Measurements from ENCODE around the gene XCR1.
"Not testable (repeated sequence)": the region's sequence is repeated elsewhere in the genome, so short reads cannot be mapped to it uniquely, and the experiment has no call there.

Gene XCR1

GRCh38 chr3:46003706-46004105 is 23.6 kb downstream of the XCR1 start:
- DNase-seq (ENCODE audit: low spot score): not testable (repeated sequence)

GRCh38 chr3:46001178-46001577 is 26.1 kb downstream of the XCR1 start:
- DNase-seq (ENCODE audit: low spot score): no peak

- DNase-seq (ENCODE audit: low spot score): no peak
Observed at GRCh38 chr3:45997942-45998341, 29.3 kb downstream of the XCR1 start.

- DNase-seq (ENCODE audit: low spot score): not testable (repeated sequence)
Observed at GRCh38 chr3:45997499-45997898, 29.8 kb downstream of the XCR1 start.

GRCh38 chr3:45995236-45996192 is 31.8 kb downstream of the XCR1 start, which contains the start of gene FYCO1:
Gene FYCO1, minus strand, starts transcription at chr3:45995824. Its CDS starts 10,914 bp downstream, at chr3:45984910.
- DNase-seq (ENCODE audit: low spot score): peak; percentile 87

GRCh38 chr3:45994419-45995235 is 32.7 kb downstream of the XCR1 start:
- peak; percentile 52 for DNase-seq (ENCODE audit: low spot score)

- peak; percentile 71 for DNase-seq (ENCODE audit: low spot score)
Observed at GRCh38 chr3:45993421-45994027, 33.8 kb downstream of the XCR1 start.

DNA sequence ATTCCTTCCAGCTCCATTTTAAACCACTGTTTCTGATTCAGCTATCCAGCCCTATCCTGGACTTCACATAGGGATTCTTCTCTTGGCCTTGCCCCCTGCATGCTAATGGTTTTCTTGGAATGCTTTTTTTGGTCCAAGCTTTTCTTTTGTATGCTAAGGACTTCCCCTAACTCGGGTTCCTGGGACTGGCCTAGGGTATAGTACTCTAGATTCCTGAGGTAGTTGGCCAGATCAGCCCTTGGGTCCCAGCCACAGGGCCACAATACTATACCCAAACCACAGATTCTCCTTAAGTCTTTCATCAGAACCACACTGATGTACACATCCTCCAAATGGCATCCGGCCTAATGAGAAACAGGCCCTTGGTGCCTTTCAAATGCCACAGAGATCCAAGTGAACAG is 34.5 kb downstream of the XCR1 start:
- DNase-seq (ENCODE audit: low spot score): peak; percentile 16

- no peak for DNase-seq (ENCODE audit: low spot score)
Observed at GRCh38 chr3:45992133-45992729, 35.1 kb downstream of the XCR1 start.

DNA sequence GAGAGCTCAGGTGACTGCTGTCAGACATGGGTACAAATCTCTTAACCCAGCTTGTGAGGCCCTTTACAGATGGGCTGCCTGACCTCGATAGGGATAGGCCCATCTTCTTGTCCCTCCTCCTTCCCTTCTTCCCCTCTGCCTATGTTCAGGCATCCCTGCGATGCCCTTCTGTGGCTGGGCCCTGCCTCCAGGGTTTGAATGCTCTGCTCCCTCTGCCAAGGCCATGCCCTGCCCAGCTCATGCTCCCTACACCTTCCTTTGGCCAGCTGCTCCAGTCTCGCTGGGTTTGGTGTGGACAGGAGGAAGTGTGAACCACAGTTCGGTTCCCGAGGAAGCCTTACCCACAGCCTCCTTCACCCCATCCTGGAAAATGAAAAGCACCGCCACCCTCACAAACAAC is 35.9 kb downstream of the XCR1 start:
- no peak for DNase-seq (ENCODE audit: low spot score)

DNA sequence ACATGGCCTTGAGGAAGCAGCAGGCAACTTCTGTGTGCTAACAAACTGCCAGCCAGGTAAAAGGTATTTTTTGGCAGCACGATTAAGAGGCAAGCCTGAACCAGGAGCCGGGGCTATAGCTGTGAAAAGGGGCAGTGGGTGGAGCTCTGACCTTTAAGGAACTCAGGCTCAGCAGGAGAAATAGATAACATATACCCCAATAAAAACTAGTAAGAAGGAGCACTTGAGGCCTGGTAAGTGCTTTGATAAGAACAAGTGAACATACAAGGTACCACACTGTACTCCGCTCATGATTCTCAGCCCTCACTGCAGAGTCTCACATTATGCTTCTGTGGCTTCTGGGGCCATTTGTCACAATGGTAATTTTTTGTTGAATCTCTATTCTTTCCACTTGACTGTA is 37.1 kb downstream of the XCR1 start:
- no peak for DNase-seq (ENCODE audit: low spot score)

GRCh38 chr3:45988804-45989203 is 38.5 kb downstream of the XCR1 start:
- peak; percentile 26 for DNase-seq (ENCODE audit: low spot score)

GRCh38 chr3:45988362-45988761 is 38.9 kb downstream of the XCR1 start:
- DNase-seq (ENCODE audit: low spot score): no peak

DNA sequence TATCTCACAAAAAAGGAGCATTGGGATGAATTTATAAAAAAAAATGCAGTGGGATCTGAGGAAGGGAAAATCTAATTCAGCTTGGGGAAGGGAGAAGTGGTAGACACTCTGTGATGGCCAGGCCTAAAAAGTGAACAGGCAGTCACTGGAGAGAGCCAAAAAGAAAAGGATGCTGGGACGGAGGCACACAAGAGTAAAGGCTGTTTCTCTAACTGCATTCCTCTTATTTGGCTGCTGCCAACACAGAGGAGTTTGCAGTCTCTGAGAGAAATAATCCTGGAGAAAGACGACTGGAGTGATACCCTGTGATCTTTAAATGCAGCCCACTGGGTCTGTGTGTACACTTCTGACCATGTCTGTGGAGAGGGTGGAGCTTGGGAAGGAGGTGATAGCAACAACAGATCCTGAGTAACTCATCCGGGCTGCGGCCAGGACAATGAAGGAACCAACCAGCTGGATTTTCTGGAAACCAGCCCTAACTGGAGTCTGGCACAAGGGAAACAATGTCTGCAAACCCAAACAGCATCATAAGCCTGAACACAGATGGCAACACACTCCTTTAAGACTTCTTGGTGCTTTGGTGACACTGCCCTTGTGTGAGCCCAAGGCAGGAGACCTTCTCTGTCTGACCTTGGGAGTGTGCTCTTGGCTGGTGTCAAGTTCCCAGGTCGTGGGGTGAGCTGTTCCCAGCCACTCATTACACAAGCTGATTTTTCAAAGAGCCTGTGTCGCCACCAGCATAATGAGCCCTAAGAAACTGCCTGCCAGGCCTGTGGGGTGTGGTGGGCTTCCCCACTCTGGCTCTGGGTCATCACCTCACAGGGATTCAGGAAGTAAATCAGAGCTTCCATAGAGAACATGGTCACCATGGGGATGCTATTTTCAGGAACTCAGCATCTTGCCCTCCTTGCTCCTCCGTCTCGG is 39.7 kb downstream of the XCR1 start:
- DNase-seq (ENCODE audit: low spot score): no peak

GRCh38 chr3:45986303-45986982 is 40.8 kb downstream of the XCR1 start:
- no peak for DNase-seq (ENCODE audit: low spot score)

- DNase-seq (ENCODE audit: low spot score): no peak
Observed at GRCh38 chr3:45985532-45986302, 41.6 kb downstream of the XCR1 start.

DNA sequence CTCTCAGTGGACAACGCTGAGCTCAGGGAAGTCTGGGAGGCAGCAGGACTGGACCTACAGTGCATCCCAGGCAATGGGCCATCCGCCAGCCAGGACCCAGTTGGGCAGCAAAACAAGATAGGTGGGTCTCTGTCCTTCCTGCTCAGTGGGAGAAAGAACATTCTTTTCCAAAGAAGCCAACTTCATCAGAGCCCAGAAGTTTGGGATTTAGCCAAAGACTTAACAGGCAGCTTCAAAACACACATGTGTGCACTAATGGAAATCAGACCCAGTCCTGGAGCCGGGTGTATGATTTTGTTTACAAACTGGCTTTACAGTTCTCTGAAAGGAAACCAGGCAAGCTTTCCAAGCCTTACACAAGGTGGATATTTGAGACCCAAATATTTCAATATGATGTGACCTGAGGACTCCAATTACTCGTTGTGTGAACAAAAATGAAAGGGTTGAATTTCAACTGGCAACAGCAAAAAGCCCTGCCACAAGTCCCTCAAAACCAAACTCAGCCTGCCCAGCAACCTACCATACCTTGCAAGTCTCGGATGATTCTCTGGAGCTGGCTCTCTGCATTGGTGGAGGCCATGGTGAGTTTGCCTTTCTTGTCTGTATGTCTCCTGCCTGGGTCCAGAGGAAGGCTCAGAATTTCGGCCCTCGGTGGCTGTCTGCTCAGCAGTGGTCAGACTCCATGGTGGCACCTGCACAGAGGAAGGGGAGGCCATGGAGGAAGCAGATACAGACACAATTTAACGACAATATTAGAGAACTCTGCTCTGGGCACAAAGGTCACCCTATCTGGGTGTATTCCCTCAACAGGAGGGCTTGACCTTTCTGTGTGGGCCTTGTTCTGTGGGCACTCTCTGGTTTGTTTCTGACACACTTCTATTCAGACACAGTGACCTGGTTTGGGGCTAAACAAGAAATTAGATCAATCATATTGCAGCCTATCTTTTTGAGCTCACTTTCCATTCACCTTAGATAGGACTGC is 42.7 kb downstream of the XCR1 start:
- no peak for DNase-seq (ENCODE audit: low spot score)

DNA sequence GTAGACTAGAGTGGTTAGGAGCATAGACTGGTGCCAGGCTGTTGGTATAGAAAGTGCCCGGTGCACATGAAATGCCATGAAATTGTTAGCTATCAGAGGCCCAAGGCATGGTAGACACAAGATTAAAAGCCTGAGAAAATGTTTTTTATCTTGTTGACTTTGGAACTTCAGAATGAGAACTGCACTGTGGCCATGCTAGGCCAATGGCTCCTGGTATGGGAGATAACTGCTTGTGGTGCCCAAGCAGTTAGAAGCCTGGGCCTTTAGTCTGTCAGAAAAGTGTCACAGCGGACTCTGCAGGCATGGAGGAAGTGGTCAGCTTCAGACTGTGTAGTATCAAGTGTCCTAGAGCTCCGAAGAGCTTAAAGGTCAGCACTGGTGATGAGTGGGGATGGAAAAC is 43.5 kb downstream of the XCR1 start:
- no peak for DNase-seq (ENCODE audit: low spot score)
